Vagina (tissue), 2 donors: ENCODE data around the gene FSTL4.

Source experiments
- CTCF ChIP-seq, 3 experiments: fragments of 450-650 bp in 2 of 3; fragments of 200-600 bp in 1 of 3; sonication (generic) in 1 of 3; IDR thresholded peaks; one replicate each; pipeline ENCODE4 v1.5.1; 2017 to 2019; ENCODE audit warnings: antibody characterized with exemption in 3 of 3, mild to moderate bottlenecking in 2 of 3, moderate library complexity in 2 of 3
- POLR2A ChIP-seq, 2 donors: fragments of 450-650 bp; IDR thresholded peaks; one replicate each; pipeline ENCODE4 v1.6.1; 2017; ENCODE audit warnings: antibody characterized with exemption in 2 of 2, mild to moderate bottlenecking in 2 of 2, moderate library complexity in 2 of 2
- POLR2AphosphoS5 ChIP-seq, 2 donors: sonication (generic); formaldehyde crosslinking; IDR thresholded peaks; one replicate each; pipeline ENCODE4 v1.9.0; 2017; ENCODE audit warnings: antibody characterized with exemption in 2 of 2, mild to moderate bottlenecking in 2 of 2, low read depth in 1 of 2; ENCODE audit not compliant: insufficient read depth in 1 of 2

DNA sequence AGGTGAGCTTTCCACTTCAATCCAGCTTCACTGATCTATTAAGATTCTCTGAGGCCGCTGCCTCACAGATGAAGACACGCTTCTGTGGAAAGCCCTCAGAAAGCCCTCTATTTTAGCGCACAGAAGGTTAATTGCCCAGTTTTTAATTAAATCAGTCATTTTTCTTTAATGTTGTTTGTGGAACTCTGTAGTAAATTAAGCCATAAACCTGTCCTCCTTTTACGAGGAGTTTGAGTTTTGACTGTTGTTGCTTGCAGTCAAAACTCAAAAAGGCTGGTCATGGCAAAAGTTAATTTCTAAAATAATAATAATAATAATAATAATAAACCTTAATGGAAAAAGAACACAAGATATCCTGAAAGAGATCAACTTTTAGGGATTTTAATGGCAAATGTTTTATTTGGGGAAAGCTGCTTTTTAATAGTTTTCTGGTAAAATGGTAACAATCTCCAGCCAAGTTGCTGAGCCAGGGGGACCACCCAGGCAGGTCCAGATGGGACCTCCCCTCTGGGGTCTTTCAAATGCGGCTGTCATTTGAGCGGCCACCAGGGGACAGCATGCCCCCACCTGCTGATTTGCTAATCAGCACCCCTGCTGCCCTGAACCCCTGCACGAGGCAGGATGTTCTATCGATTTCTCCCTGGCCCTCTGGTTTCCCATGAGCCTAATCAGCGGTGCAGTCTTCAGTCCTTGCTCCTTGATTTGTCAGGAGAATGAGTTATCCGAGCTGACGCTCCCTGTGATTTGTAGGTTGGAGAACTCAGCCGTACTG is 247.2 kb downstream of the FSTL4 start:
- TF ChIP-seq CTCF (IDR thresholded peaks at IDR 0.05) (no peak), POLR2A (IDR thresholded peaks at IDR 0.05) (no peak), POLR2AphosphoS5 (IDR thresholded peaks at IDR 0.05; ENCODE audit: insufficient read depth in 1 of 2, low read depth in 1 of 2) (no peak)
